OCI-LY7 (cell line): ENCODE results near the gene LPIN1.

Source experiments
- CTCF ChIP-seq: fragments of 200-600 bp; sonication (generic); conservative IDR thresholded peaks from 2 replicates; pipeline ENCODE4 v1.5.1; 2014; ENCODE audit warnings: mild to moderate bottlenecking, antibody characterized with exemption, low read length, moderate library complexity, mixed read lengths
- EZH2phosphoT487 ChIP-seq: fragments of 200-600 bp; sonication (generic); IDR thresholded peaks from 2 replicates; pipeline ENCODE4 v1.6.1; 2018; ENCODE audit warnings: low read depth, borderline replicate concordance, mild to moderate bottlenecking, mixed run types, antibody characterized with exemption, low read length, moderate library complexity, mixed read lengths

GRCh38 chr2:11810237-11810977 is 64.0 kb downstream of the LPIN1 start:
- TF ChIP-seq CTCF (no peak), EZH2phosphoT487 (no peak)
